Kasumi-1 (cell line): ENCODE results near the gene MTX1.
"Not testable (repeated sequence)": the region's sequence is repeated elsewhere in the genome, so short reads cannot be mapped to it uniquely, and the experiment has no call there.

ENCODE experiments used
- DNase-seq, 2 experiments: peaks; one replicate each; lab custom pipeline; 2025; lab: John Stamatoyannopoulos, UW

Gene MTX1

DNA sequence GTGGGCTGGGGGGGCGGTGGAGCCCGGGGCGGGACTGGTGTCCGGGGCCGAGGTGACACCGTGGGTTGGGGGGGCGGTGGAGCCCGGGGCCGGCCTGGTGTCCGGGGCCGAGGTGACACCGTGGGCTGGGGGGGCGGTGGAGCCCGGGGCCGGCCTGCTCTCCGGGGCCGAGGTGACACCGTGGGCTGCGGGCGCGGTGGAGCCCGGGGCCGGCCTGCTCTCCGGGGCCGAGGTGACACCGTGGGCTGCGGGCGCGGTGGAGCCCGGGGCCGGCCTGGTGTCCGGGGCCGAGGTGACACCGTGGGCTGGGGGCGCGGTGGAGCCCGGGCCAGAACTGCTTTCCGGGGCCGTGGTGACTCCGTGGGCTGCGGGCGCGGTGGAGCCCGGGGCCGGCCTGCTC lies 18.6 kb upstream of the MTX1 start:
- DNase-seq: not testable (repeated sequence)

- no peak for DNase-seq
These were observed 16.6 kb upstream of the MTX1 start for GRCh38 chr1:155191904-155192303.

DNA sequence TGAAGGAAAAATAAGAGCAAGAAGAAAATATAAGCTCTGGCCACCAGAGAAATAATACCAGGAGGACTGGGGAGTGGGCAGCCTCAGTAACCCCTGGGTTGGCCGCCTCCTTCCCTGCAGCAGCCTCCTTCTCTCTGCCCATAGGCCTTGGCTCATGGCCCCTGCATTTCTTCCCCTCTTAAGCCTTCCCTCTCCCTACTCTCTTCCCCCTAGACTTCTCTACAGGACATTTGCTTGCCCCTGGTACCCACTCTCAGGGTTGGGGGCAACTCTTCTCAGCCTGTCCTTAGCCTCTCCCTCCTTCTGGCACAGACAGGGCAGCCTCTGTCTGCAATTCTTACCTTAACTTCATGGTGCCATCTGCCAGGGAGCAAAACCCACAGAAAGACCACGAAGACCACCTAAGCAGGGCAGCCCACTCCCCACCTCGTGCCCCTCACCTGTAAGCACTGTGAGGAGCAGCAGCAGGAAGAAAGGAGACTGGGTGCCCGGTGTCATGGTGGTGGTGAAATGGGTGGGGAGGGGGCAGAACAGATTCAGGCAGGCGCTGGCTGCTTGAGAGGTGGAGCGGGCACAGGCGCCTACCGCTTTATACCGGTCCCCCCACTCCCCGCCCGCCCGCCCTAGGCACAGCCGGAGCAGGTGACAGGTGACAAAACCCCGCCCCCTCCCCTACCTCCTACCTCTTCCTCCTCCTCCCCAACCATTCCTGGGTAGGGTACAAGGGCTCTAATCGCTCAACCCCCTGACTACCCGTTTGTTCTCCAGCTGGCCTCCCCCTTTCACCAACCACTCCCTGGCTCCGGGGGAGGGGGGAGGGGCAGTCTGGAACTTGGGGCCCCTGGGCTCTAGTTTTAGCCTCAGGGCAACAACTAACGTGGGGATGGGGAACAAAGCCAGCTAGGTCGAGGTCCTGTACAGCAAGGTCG lies 15.9 kb upstream of the MTX1 start:
- no peak for DNase-seq

GRCh38 chr1:155193275-155193990 lies 15.1 kb upstream of the MTX1 start:
- DNase-seq: peak; percentile 68 to 81

DNA sequence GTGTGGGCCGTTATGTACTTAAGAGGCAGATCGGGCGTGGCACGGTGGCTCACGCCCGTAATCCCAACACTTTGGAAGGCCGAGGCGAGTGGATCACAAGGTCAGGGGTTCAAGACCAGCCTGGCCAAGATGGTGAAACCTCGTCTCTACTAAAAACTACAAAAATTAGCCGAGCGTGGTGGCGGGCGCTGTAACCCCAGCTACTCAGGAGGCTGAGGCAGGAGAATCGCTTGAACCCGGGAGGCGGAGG lies 14.6 kb upstream of the MTX1 start:
- not testable (repeated sequence) for DNase-seq

GRCh38 chr1:155195201-155196102 lies 13.0 kb upstream of the MTX1 start:
- no peak for DNase-seq

DNA sequence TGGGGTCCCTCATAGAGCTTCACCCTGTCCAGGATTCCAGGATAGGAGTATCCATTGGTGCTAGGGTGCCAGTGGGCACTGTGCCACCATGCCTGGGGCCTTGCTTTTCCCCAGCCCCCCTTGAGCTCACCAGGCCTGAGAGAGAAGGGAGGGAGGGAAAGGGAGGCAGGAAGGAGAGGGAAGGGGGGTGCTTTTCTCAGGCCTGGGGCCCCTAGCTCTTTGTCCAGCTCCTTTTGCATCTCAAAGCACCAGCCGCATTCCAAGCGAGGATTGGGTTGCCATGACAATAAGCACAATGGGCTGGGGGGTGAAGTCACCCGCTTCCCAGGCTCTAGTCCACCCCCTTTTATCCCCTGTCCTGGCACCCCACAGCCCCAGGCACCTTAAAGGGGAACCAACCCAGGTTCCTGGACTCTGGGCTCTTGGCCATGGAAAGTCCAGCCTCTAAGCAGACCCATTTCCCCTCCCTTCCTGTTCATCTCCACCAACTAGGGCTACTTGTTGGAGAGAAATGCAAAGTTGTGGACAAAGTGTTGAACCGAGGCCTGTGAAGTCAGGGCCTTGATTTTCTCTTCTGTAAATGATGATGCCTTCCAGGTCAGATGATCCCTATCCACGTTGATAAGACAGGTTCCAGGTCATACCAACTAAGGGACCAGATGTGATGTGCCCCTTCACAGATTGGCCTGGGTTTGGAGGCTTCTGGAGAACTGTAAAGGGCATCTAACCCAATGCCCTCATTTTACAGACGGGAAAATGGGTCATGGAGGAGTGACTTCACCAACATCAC lies 12.2 kb upstream of the MTX1 start:
- DNase-seq: no peak

DNA sequence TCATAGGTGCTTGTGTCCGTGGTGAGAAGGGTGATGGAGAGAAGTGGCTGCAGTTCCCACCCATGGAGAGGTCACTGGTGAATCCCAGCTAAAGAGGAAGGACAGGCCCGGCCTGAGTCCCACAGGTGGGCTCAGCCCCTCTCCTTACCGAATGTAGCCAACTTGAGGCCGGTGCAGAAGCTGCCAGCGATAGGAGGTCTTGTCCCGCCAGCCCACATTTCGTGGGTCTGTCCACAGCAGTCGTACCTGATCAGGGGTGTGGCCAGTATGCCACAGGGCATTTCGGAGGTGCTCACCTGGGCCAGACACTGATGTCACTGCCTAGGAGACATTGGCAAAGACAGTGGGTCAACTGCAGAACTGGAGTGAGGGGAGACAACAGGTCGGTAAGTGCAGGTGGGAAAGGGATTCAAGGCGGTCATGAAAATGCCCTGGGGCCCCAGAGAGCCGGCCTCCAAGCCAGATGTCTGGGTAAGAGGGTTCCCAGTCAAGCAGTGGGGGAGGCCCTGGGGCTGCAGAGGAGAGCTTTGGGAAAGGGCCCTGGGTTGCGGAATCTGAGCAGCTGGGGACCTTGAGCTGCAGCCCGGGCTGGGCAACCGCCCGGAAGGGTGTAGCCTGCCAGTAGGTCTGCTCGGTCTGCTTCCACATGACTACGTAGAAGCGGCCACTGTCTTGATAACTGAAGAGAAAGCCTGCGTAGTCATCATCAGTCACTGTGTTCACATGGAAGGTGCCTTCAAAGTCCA lies 11.4 kb upstream of the MTX1 start:
- DNase-seq: no peak

DNA sequence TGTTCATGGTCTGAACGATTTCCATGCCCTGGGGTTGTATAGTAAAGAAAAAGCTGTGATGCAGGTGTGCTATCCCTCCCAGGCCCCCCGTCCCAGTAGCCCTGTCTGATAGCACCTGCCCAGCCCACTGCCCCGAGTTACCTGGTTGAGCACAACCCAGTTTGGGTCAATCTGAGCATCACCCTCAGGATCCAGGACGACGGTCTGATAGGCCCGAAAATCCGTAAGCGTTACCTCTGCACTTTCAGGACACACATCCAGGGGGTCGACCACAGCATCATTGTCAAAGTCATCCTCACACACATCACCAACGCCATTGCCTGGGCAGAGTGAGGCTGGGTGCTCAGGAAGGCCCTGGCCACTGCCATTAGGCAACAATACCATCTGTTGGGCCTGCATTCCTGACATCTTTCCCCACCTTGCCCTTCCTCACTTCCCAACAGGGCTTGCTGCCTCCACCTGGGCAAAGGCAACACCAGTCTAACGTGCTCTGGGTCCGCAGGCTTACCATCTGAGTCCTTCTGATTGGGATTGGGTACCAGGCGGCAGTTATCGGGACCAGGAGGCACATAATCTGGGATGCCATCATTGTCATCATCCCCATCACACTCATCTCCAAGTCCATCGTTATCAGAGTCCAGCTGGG lies 10.5 kb upstream of the MTX1 start:
- DNase-seq: no peak

GRCh38 chr1:155198547-155198906 lies 10.0 kb upstream of the MTX1 start:
- DNase-seq: no peak

DNA sequence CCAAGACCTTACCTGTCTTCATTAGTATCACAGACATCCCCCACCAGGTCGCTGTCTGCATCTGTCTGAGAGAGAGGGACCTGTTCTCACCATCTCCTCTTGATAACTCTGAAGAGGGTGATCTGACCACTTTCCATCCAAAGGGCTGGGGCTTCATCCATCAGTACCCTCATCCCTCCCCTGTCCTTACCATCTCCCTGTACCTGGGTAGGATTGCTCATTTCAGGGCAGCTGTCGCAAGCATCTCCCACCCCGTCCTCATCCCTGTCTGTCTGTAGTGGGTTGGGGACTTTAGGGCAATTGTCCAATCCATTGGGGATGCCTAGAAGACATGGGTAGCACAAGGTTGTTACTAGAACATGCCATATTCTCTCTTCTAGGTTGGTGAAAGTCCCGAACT lies 8.7 kb upstream of the MTX1 start:
- DNase-seq: no peak

- DNase-seq: no peak
These were observed 7.6 kb upstream of the MTX1 start for GRCh38 chr1:155200920-155201319.

- no peak for DNase-seq
These were observed 6.3 kb upstream of the MTX1 start for GRCh38 chr1:155202198-155202597.

DNA sequence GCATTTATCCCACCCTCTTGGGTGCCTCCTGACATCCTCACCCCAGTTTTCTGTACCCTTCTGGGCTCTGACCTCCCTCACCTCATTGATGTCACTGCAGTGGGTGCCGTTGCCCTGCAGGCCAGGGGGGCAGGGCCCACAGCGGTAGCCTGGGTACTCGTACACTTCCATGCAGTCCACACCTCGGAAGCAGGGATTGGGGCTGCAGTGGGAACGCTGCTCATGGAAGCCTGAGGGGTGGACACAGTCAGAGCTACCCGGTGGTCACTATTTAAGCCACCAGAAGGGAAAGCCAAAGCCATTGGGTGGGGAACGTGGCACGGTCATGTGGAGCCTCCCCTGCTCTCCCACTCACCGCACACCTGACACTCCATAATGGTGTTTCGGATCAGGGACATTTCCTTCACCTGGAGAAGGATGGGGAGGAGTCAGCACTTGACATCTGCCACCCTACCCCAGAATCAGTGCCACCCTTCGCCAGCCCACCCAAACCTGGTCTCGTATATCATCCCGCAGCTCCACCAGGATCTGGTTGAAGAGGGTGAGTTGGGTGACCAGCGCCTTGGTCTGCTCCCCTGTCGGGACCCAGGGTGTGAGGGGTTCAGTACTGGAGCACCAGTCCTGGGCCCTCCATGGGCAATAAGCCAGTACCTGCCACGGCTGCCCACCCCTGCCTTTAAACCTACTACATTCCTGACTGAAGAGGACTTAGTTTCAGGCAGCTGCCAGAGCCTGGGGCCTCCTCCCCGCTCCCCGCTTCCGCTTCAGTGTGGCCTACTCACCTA lies 5.6 kb upstream of the MTX1 start:
- DNase-seq: no peak

DNA sequence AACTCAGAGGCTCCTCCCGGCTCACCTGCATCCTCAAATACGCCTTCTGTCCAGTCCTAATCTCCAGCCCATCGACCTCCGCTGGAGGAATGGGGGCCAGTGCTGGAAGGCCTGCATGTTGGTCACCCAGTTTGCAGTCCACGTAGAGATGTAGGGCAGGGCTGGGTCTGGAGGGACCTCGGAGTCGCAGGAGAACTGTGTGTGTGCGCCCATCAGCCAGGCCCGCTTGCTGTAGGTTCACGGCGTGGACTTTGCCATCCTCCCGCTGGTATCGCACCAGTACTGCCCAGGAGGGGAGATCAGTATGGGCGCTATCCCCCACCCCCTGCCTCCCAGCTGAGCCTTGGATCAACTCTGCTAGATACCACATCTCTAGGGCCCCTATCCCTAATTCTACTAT lies 3.5 kb upstream of the MTX1 start:
- no peak for DNase-seq

DNA sequence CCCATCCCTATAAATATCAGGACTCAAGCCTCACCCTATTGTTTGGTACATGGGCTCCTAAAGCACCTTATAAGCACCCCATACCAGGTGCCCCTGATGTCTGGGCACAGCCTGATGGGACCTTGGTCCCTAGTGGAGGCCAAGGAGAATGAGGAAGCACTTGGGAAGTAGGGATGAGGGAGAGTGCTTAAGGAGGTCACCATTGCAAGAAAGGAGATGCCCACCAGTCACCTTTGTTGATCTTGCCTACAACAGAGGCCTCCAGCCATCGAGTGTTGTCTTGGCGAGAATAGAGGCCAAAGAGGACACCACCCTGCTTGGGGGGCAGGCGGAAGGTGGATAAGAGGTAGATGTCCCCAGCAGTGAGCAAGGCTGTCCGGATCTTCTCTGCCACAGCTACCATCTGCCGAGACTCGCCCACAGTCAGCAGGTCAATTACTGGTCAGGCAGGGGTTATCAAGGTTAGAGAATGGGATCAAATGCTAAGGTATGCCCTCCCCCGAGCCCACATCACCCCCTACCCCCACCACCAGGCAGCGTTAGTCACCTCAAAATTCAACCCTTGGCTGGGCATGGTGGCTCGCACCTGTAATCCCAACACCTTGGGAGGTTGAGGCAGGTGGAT lies 2.4 kb upstream of the MTX1 start:
- DNase-seq: no peak

GRCh38 chr1:155206891-155207805 lies 1.3 kb upstream of the MTX1 start:
- peak; percentile 80 to 87 for DNase-seq
